Tibial nerve (tissue), 4 donors: ENCODE measurements around the gene CNTNAP4.

Experiments
- CTCF ChIP-seq, 5 experiments: fragments of 200-600 bp in 3 of 5; fragments of 450-650 bp in 2 of 5; sonication (generic) in 3 of 5; IDR thresholded peaks; one replicate each; pipeline ENCODE4 v1.5.1; 2016 to 2019; ENCODE audit warnings: antibody characterized with exemption in 5 of 5, mild to moderate bottlenecking in 3 of 5, moderate library complexity in 2 of 5
- EP300 ChIP-seq, 2 donors: sonication (generic); formaldehyde crosslinking; IDR thresholded peaks; one replicate each; pipeline ENCODE4 v1.6.1; 2017; ENCODE audit warnings: antibody characterized with exemption in 2 of 2, mild to moderate bottlenecking in 1 of 2
- POLR2A ChIP-seq, 2 donors: fragments of 450-650 bp; IDR thresholded peaks; one replicate each; pipeline ENCODE4 v1.6.1; 2017; ENCODE audit warnings: antibody characterized with exemption in 2 of 2, mild to moderate bottlenecking in 2 of 2, moderate library complexity in 2 of 2

- no peak for TF ChIP-seq CTCF (IDR thresholded peaks at IDR 0.05)
- no peak for TF ChIP-seq EP300 (IDR thresholded peaks at IDR 0.05)
- TF ChIP-seq POLR2A (IDR thresholded peaks at IDR 0.05): no peak
Measured at GRCh38 chr16:76474048-76474447, 196.8 kb downstream of the CNTNAP4 start.
